HepG2 (cell line): ENCODE results near the gene UGT1A7. TPM values are rescaled to one million over a fixed set of nuclear protein-coding genes. Genes with fewer than 3 reads are reported as not detected.

ENCODE experiments used
- ATAC-seq: fragments of 200-7000 bp; cut with Tn5 transposase; 3 replicates; pipeline ENCODE4 v1.9.1; 2020; ENCODE audit warnings: mild to moderate bottlenecking, moderate library complexity
- BruUV-seq: library from RNA; stranded (reverse); fragments of 400-500 nt; replicated peaks from 2 replicates; lab custom pipeline; 2021; lab: Mats Ljungman, UMichigan
- CTCF ChIA-PET: fragments of 300-600 bp; formaldehyde crosslinking; extraction: SDS; loops from one replicate; lab custom pipeline; 2021; ENCODE audit warnings: low total read pairs, inconsistent platforms, low intra/inter-chr PET ratio; lab: Yijun Ruan, JAX
- POLR2A ChIA-PET: fragments of 350-600 bp; sonication (Branson Sonifier 250); formaldehyde crosslinking; loops from one replicate; lab custom pipeline; 2020; ENCODE audit warnings: antibody characterized with exemption, inconsistent platforms; lab: Yijun Ruan, JAX
- DNase-seq: peaks from one replicate; pipeline ENCODE4 v3.0.0-alpha.2; 2015; ENCODE audit warnings: low spot score
- FAIRE-seq: peaks from 3 replicates; lab custom pipeline; 2011; peaks lifted over from hg19 to GRCh38; lab: Jason Lieb, UNC
- H2AFZ ChIP-seq: one replicate; pipeline ENCODE4 v1.6.1; 2011; ENCODE audit warnings: low read length, inconsistent platforms
- H3K27ac ChIP-seq: fragments of 300-600 bp; 3 replicates; pipeline ENCODE4 v1.8.0; 2011; ENCODE audit warnings: mixed run types, mild to moderate bottlenecking, mixed read lengths, low read length, inconsistent platforms; ENCODE audit not compliant: insufficient read depth; ENCODE audit errors: extremely low read length
- H3K27me3 ChIP-seq, 2 experiments: fragments of 200-600 bp in 1 of 2; 2 replicates in 1 of 2; 3 replicates in 1 of 2; pipeline versions ENCODE4 v1.6.0 to v1.8.0; 2011; ENCODE audit warnings: low read length in 2 of 2, mild to moderate bottlenecking in 2 of 2, moderate library complexity in 2 of 2, inconsistent platforms in 1 of 2; ENCODE audit not compliant: insufficient read depth in 2 of 2, control insufficient read depth in 1 of 2
- H3K36me3 ChIP-seq, 2 experiments: fragments of 200-600 bp in 1 of 2; replicated peaks in 1 of 2; 2 replicates in 1 of 2; 3 replicates in 1 of 2; pipeline versions ENCODE4 v1.5.1 to v1.8.0; 2011; ENCODE audit warnings: low read length in 2 of 2, inconsistent platforms in 1 of 2; ENCODE audit not compliant: insufficient read depth in 2 of 2, control insufficient read depth in 1 of 2
- H3K4me1 ChIP-seq: 2 replicates; pipeline ENCODE4 v1.5.1; 2012; ENCODE audit warnings: low read length, inconsistent platforms; ENCODE audit not compliant: insufficient read depth
- H3K4me2 ChIP-seq: 2 replicates; pipeline ENCODE4 v1.6.0; 2011; ENCODE audit warnings: low read depth, low read length, inconsistent platforms
- H3K4me3 ChIP-seq, 3 experiments: fragments of 200-600 bp in 1 of 3; sonication (generic), shearing (Covaris generic) in 1 of 3; replicated peaks in 1 of 3; 2 replicates each; pipeline ENCODE4 v1.5.1; 2011 to 2016; ENCODE audit warnings: low read length in 3 of 3, inconsistent platforms in 2 of 3, low read depth in 2 of 3, mild to moderate bottlenecking in 2 of 3, control low read depth in 1 of 3, mixed read lengths in 1 of 3; ENCODE audit not compliant: insufficient read depth in 1 of 3
- H3K79me2 ChIP-seq: one replicate; pipeline ENCODE4 v1.6.1; 2011; ENCODE audit warnings: low read length, inconsistent platforms; ENCODE audit not compliant: insufficient read depth
- H3K9ac ChIP-seq: 2 replicates; pipeline ENCODE4 v1.6.0; 2011; ENCODE audit warnings: mild to moderate bottlenecking, low read depth, low read length, inconsistent platforms; ENCODE audit not compliant: insufficient read depth
- H3K9me3 ChIP-seq: 2 replicates; pipeline ENCODE4 v1.5.1; 2012; ENCODE audit warnings: mild to moderate bottlenecking, low read length
- H4K20me1 ChIP-seq: 2 replicates; pipeline ENCODE4 v1.6.0; 2011; ENCODE audit warnings: inconsistent platforms, mild to moderate bottlenecking, low read length, moderate library complexity; ENCODE audit not compliant: insufficient read depth
- EEA1 ChIP-seq: sonication (generic); formaldehyde crosslinking; IDR thresholded peaks from 2 replicates; pipeline ENCODE4 v1.5.1; 2020; ENCODE audit warnings: mild to moderate bottlenecking, missing genetic modification reagents, borderline replicate concordance
- FOXK1 ChIP-seq: sonication (generic); formaldehyde crosslinking; IDR thresholded peaks from 2 replicates; pipeline ENCODE4 v1.4.0; 2020; ENCODE audit warnings: low read depth, missing genetic modification reagents, borderline replicate concordance
- KAT7 ChIP-seq: IDR thresholded peaks from 2 replicates; pipeline ENCODE4 v1.6.1; 2018; ENCODE audit warnings: borderline replicate concordance, missing compliant biosample characterization
- PHF21A ChIP-seq: sonication (generic); formaldehyde crosslinking; IDR thresholded peaks from 2 replicates; pipeline ENCODE4 v1.5.0; 2020; ENCODE audit warnings: mild to moderate bottlenecking, missing genetic modification reagents
- STAG1 ChIP-seq: sonication (generic); formaldehyde crosslinking; IDR thresholded peaks from 2 replicates; pipeline ENCODE4 v1.4.0; 2020; ENCODE audit warnings: missing genetic modification reagents
- THYN1 ChIP-seq: sonication (generic); formaldehyde crosslinking; IDR thresholded peaks from 2 replicates; pipeline ENCODE4 v1.8.1; 2023; ENCODE audit warnings: low read depth, mild to moderate bottlenecking, moderate library complexity, missing genetic modification reagents, borderline replicate concordance
- ZBTB1 ChIP-seq: sonication (generic); formaldehyde crosslinking; IDR thresholded peaks from 2 replicates; pipeline ENCODE4 v1.4.0; 2020; ENCODE audit warnings: missing genetic modification reagents, borderline replicate concordance
- ZBTB3 ChIP-seq: sonication (generic); formaldehyde crosslinking; IDR thresholded peaks from 2 replicates; pipeline ENCODE4 v1.4.0; 2020; ENCODE audit warnings: low read depth, mild to moderate bottlenecking, moderate library complexity, missing genetic modification reagents, borderline replicate concordance
- ZNF264 ChIP-seq: sonication (generic); formaldehyde crosslinking; IDR thresholded peaks from 2 replicates; pipeline ENCODE4 v1.4.0; 2020; ENCODE audit warnings: missing genetic modification reagents
- ZNF33B ChIP-seq: sonication (generic); formaldehyde crosslinking; IDR thresholded peaks from 2 replicates; pipeline ENCODE4 v1.5.1; 2020; ENCODE audit warnings: mild to moderate bottlenecking, missing genetic modification reagents
- ZNF773 ChIP-seq: sonication (generic); formaldehyde crosslinking; IDR thresholded peaks from 2 replicates; pipeline ENCODE4 v1.4.0; 2020; ENCODE audit warnings: missing genetic modification reagents, borderline replicate concordance
- WGBS: methylation state at CpG from one replicate; pipeline ENCODE4 v1.1.6; 2017; ENCODE audit warnings: low lambda C conversion rate; 5-methylcytosine and 5-hydroxymethylcytosine counted together
- in situ Hi-C: cut with HindIII; loops from 2 replicates; pipeline ENCODE4 v1.10.0; 2017; ENCODE audit warnings: low pct_unique_long_range_greater_than_20kb; ENCODE audit not compliant: extremely low pct_ligation_motif_present
- intact Hi-C: fragments of 100-400 bp; cut with micrococcal nuclease; formaldehyde crosslinking; loops from one replicate; pipeline ENCODE4 v1.10.0; 2022; ENCODE audit not compliant: unreplicated experiment
- polyA plus RNA-seq, 8 experiments: library from polyadenylated mRNA; depleted of rRNA in 3 of 8; stranded (reverse) in 7 of 8; unstranded in 1 of 8; fragments of >200 nt; fragmentation: Illumina TruSeq in 4 of 8; extraction: Trizol in 4 of 8; gene quantifications; 2 replicates each; pipeline versions ENCODE4 v1.2.1 to v1.2.3, GENCODE V29; 2011 to 2016; ENCODE audit warnings: low read depth in 4 of 8, missing spikeins in 1 of 8, mixed read lengths in 1 of 8; ENCODE audit not compliant: insufficient read depth in 1 of 8
- total RNA-seq, 5 experiments: library from RNA; depleted of rRNA; stranded (reverse); fragments of >200 nt; fragmentation: Illumina TruSeq; extraction: Trizol; gene quantifications; 2 replicates each; pipeline ENCODE4 v1.2.3, GENCODE V29; 2016; ENCODE audit warnings: low read depth in 1 of 5
- TF ChIP-seq, protein P1 (sequence below), 2 experiments: sonication (generic) in 1 of 2; formaldehyde crosslinking in 1 of 2; IDR thresholded peaks; 2 replicates each; pipeline versions ENCODE4 v1.6.1 to v1.9.0; 2014 to 2022; ENCODE audit warnings: antibody characterized with exemption in 1 of 2, borderline replicate concordance in 1 of 2, inconsistent platforms in 1 of 2, low read depth in 1 of 2, missing genetic modification reagents in 1 of 2
- TF ChIP-seq, protein P2 (sequence below): sonication (generic); formaldehyde crosslinking; IDR thresholded peaks from 2 replicates; pipeline ENCODE4 v1.4.0; 2020; ENCODE audit warnings: missing genetic modification reagents, borderline replicate concordance

UGT1A7 gene
- total and polyA plus RNA-seq, 2 of the 13 experiments (the other 11 are each of a cell fraction or from before 2014, with no cell fraction given), result not detected

DNA sequence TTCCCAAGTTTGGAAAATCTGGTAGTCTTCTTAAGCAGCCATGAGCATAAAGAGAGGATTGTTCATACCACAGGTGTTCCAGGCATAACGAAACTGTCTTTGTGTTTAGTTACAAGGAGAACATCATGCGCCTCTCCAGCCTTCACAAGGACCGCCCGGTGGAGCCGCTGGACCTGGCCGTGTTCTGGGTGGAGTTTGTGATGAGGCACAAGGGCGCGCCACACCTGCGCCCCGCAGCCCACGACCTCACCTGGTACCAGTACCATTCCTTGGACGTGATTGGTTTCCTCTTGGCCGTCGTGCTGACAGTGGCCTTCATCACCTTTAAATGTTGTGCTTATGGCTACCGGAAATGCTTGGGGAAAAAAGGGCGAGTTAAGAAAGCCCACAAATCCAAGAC is 90.5 kb downstream of the UGT1A7 start:
- POLR2A ChIA-PET, result no interaction called here
- in situ Hi-C loops, result no loop called here
- ATAC-seq, result no peak

More for the DNA sequence above, 90.5 kb downstream of the UGT1A7 start:
- H3K4me2 ChIP-seq, result no peak overlapping the region
- no peak overlapping the region for H3K4me3 ChIP-seq
- TF ChIP-seq ZNF264 (CRISPR knock-in tag) (no peak), ZBTB3 (CRISPR knock-in tag) (no peak), THYN1 (no peak), ZNF33B (no peak), KAT7 (CRISPR knock-in tag) (no peak), STAG1 (CRISPR knock-in tag) (no peak), ZBTB1 (CRISPR knock-in tag) (no peak), EEA1 (CRISPR knock-in tag) (no peak), ZNF773 (no peak), PHF21A (CRISPR knock-in tag) (no peak), FOXK1 (CRISPR knock-in tag) (no peak)
- TF ChIP-seq, protein P1, sequence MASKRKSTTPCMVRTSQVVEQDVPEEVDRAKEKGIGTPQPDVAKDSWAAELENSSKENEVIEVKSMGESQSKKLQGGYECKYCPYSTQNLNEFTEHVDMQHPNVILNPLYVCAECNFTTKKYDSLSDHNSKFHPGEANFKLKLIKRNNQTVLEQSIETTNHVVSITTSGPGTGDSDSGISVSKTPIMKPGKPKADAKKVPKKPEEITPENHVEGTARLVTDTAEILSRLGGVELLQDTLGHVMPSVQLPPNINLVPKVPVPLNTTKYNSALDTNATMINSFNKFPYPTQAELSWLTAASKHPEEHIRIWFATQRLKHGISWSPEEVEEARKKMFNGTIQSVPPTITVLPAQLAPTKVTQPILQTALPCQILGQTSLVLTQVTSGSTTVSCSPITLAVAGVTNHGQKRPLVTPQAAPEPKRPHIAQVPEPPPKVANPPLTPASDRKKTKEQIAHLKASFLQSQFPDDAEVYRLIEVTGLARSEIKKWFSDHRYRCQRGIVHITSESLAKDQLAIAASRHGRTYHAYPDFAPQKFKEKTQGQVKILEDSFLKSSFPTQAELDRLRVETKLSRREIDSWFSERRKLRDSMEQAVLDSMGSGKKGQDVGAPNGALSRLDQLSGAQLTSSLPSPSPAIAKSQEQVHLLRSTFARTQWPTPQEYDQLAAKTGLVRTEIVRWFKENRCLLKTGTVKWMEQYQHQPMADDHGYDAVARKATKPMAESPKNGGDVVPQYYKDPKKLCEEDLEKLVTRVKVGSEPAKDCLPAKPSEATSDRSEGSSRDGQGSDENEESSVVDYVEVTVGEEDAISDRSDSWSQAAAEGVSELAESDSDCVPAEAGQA (IDR thresholded peaks at IDR 0.05; ENCODE audit: low read depth), result no peak
- TF ChIP-seq, protein P1 (CRISPR knock-in tag; IDR thresholded peaks at IDR 0.05; ENCODE audit: borderline replicate concordance), result no peak
- TF ChIP-seq, protein P2, sequence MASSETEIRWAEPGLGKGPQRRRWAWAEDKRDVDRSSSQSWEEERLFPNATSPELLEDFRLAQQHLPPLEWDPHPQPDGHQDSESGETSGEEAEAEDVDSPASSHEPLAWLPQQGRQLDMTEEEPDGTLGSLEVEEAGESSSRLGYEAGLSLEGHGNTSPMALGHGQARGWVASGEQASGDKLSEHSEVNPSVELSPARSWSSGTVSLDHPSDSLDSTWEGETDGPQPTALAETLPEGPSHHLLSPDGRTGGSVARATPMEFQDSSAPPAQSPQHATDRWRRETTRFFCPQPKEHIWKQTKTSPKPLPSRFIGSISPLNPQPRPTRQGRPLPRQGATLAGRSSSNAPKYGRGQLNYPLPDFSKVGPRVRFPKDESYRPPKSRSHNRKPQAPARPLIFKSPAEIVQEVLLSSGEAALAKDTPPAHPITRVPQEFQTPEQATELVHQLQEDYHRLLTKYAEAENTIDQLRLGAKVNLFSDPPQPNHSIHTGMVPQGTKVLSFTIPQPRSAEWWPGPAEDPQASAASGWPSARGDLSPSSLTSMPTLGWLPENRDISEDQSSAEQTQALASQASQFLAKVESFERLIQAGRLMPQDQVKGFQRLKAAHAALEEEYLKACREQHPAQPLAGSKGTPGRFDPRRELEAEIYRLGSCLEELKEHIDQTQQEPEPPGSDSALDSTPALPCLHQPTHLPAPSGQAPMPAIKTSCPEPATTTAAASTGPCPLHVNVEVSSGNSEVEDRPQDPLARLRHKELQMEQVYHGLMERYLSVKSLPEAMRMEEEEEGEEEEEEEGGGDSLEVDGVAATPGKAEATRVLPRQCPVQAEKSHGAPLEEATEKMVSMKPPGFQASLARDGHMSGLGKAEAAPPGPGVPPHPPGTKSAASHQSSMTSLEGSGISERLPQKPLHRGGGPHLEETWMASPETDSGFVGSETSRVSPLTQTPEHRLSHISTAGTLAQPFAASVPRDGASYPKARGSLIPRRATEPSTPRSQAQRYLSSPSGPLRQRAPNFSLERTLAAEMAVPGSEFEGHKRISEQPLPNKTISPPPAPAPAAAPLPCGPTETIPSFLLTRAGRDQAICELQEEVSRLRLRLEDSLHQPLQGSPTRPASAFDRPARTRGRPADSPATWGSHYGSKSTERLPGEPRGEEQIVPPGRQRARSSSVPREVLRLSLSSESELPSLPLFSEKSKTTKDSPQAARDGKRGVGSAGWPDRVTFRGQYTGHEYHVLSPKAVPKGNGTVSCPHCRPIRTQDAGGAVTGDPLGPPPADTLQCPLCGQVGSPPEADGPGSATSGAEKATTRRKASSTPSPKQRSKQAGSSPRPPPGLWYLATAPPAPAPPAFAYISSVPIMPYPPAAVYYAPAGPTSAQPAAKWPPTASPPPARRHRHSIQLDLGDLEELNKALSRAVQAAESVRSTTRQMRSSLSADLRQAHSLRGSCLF, result no peak
- CTCF ChIA-PET, result no interaction called here
- intact Hi-C loops, result no loop called here
- no peak overlapping the region for H3K9ac ChIP-seq
- H3K79me2 ChIP-seq, result no peaks in the 10 kb centered on the region
- peaks cover 0 to 40% of the 10 kb centered on the region in 2 experiments; a peak in 4 of 5 replicates for H3K27me3 ChIP-seq
- H3K4me1 ChIP-seq, result no peaks in the 10 kb centered on the region
- H3K27ac ChIP-seq, result no peak overlapping the region
- no peak overlapping the region for H2AFZ ChIP-seq
- H3K9me3 ChIP-seq, result peaks cover 5% of the 10 kb centered on the region; the same call in 1 of the 2 replicates
- no peaks in the 10 kb centered on the region for H3K36me3 ChIP-seq
- 90% methylated on average over 16 of the region's 16 CpGs for WGBS
- FAIRE-seq, result no peak
- no peak for DNase-seq
- BruUV-seq, result no TSS peak
- H4K20me1 ChIP-seq, result no peaks in the 10 kb centered on the region
